GM12873 (cell line): Measurements from ENCODE around the gene EML6.

Source experiments
- CTCF ChIP-seq: IDR thresholded peaks from 2 replicates; pipeline ENCODE4 v1.5.1; 2012; ENCODE audit warnings: low read depth, mild to moderate bottlenecking, moderate library complexity, low read length, control low read depth; ENCODE audit not compliant: insufficient read depth; ENCODE audit errors: missing control alignments

The EML6 gene

DNA sequence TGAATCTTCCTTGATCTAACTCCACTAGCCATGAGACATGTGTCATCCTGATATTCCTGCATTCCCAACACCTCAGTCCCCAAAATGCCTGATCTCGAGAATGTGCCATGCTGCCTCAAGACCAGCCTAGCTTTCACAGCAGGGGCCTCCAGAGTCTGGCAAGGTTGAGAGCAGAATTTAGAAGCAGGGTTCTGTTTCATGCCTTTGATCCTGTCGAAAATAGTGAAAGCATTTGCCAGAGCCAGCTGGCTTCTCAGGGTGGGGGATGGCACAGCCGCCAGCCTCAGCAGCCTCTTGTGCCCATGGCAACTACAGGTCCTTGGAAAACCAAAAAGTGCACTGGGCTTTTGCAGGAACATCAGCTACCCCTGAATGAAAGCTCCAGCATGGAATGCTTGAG is 183.3 kb downstream of the EML6 start:
- no peak for TF ChIP-seq CTCF

DNA sequence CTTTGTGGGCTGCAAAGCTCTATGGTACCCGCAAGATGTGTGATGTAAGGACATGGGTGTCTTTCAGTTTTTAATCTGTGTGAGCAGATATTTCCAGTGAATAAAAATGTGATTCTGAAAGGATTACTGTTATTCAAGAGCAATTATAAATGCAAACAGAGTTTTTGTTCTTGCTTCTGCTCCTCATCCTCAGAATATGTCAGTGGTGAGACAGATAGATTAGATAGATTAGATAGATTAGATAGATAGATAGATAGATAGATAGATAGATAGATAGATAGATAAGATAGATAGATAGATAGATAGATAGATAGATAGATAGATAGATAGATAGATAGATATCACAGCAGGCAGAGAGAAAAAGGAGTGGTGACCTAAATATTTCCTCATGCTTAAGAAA is 184.2 kb downstream of the EML6 start:
- no peak for TF ChIP-seq CTCF

DNA sequence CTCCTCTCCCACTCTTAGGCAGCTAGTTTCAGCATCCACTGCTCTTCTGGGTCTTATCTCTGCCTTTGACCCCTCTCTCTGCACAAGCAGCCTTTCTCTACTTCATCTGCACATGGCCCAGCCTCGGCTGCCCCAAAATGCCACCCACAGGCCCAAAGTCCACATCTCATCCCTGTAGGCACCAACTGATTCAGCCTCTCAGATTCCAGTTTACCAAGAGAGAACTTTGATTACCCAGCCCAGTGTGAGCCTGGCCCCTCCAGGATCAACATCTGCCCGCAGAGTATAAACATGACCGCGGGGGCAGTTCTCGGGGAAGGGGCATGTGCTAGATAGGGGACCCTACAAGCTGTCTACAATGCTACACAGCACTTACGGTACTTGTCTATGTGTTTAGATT is 185.1 kb downstream of the EML6 start:
- no peak for TF ChIP-seq CTCF

GRCh38 chr2:54909001-54909400 is 185.5 kb downstream of the EML6 start:
- TF ChIP-seq CTCF, result no peak

DNA sequence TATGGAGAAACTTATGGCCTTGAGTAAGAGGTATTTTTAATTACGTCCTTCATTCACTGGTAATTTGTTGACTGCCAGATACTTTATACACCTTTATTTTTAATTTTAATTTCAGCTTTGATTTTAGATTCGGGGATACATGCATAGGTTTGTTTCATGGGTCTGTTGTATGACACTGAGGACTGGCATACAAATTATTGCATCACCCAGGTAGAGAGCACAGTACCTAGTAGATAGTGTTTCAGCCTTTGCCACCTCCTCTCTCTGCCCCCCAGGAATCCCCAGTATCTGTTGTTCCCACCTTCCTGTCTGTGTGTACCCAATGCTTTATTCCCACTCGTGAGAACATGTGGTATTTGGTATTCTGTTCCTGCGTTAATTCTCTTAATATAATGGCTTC is 188.8 kb downstream of the EML6 start:
- no peak for TF ChIP-seq CTCF

DNA sequence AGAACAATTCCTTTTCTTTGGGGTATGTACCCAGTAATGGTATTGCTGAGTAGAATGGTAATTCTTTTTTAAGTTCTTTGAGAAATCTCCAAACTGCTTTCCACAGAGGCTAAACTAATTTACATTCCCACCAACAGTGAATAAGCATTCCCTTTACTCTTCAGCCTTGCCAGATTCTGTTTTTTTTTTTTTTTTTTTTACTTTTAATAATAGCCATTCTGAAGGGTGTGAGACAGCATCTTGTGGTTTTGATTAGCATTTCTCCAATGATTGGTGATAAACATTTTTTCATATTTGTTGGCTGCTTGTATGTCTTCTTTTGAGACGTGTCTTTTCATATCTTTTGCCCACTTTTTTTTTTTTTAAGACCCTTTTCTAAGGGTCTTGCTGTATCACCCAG is 189.4 kb downstream of the EML6 start:
- no peak for TF ChIP-seq CTCF

DNA sequence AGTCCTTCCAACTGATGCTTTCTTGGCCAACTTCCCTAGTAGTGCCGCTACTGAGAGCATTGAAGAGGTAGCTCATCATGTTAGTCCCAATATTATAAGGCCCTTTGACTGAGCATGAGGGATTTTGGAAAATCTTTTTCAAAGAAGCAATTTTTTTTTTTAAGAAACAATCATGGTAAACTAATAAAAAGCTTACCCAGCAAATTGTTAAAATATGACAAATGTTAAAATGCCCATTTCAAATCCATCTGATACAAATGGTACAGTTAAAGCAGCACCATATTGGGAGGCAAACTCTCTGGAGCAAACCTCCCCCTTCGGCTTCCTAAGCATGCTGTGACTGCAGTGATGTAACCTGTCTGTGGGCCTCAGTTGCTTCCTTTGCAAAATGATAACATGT is 191.2 kb downstream of the EML6 start:
- no peak for TF ChIP-seq CTCF

DNA sequence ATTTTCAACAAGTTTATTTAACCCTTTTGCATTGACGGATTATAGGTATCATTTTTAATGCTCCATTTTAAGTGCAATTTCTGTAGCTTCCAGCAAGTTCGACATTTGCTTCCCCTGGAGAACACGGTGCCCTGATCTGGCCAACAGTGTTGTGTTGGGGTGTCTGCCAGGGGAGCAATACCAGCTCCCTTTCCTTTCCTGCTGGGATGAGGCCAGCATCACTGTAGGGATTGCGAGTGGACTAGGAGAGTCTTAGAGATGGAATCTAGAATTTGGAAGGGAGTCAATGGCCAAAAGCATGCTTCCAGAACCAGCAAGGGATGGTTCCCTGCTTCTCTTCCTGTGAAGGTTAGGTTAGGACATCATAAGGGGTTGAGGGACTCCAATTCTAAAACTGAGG is 191.6 kb downstream of the EML6 start:
- TF ChIP-seq CTCF, result no peak
